Suprapubic skin (tissue), 4 donors: ENCODE results near the gene ANKRD6. TPM values are rescaled to one million over a fixed set of nuclear protein-coding genes. Genes with fewer than 3 reads are reported as not detected.

Source experiments
- DNase-seq, 2 donors: peaks; one replicate each; pipeline ENCODE4 v3.0.0-alpha.2; 2019; ENCODE audit warnings: low spot score in 2 of 2
- H3K27ac ChIP-seq: fragments of 200-600 bp; sonication (generic); one replicate; pipeline ENCODE4 v1.5.1; 2019
- H3K27me3 ChIP-seq: fragments of 200-600 bp; sonication (generic); one replicate; pipeline ENCODE4 v1.5.1; 2019
- H3K36me3 ChIP-seq: fragments of 200-600 bp; sonication (generic); one replicate; pipeline ENCODE4 v1.5.1; 2019
- H3K4me1 ChIP-seq: fragments of 200-600 bp; sonication (generic); one replicate; pipeline ENCODE4 v1.5.1; 2019
- H3K4me3 ChIP-seq: fragments of 200-600 bp; sonication (generic); one replicate; pipeline ENCODE4 v1.5.1; 2019; ENCODE audit warnings: mild to moderate bottlenecking
- H3K9me3 ChIP-seq: fragments of 200-600 bp; sonication (generic); one replicate; pipeline ENCODE4 v1.5.1; 2019
- EP300 ChIP-seq: sonication (generic); formaldehyde crosslinking; IDR thresholded peaks from one replicate; pipeline ENCODE4 v1.6.1; 2017; ENCODE audit warnings: antibody characterized with exemption
- POLR2A ChIP-seq, 2 donors: fragments of 450-650 bp; IDR thresholded peaks; one replicate each; pipeline ENCODE4 v1.6.1; 2017; ENCODE audit warnings: antibody characterized with exemption in 2 of 2, mild to moderate bottlenecking in 2 of 2, moderate library complexity in 2 of 2
- POLR2AphosphoS5 ChIP-seq, 3 donors: sonication (generic); formaldehyde crosslinking; IDR thresholded peaks; one replicate each; pipeline ENCODE4 v1.6.1; 2017; ENCODE audit warnings: antibody characterized with exemption in 3 of 3
- WGBS: methylation state at CpG from one replicate; pipeline ENCODE4 v1.1.5; 2018; 5-methylcytosine and 5-hydroxymethylcytosine counted together
- total RNA-seq, 4 donors: library from RNA; depleted of rRNA; stranded (reverse); fragments of >200 nt; gene quantifications; one replicate each; pipeline ENCODE4 v1.1.0, GENCODE V29; 2016
- TF ChIP-seq, protein P1 (sequence below), 2 donors: fragments of 200-600 bp in 1 of 2; fragments of 450-650 bp in 1 of 2; sonication (generic) in 1 of 2; IDR thresholded peaks; one replicate each; pipeline ENCODE4 v1.5.1; 2016 to 2019; ENCODE audit warnings: antibody characterized with exemption in 2 of 2, mild to moderate bottlenecking in 1 of 2, moderate library complexity in 1 of 2

ANKRD6 gene
- total RNA-seq, 4 donors from 2014 or later, result 3.4 to 6.9 (median 5.4) TPM

DNA sequence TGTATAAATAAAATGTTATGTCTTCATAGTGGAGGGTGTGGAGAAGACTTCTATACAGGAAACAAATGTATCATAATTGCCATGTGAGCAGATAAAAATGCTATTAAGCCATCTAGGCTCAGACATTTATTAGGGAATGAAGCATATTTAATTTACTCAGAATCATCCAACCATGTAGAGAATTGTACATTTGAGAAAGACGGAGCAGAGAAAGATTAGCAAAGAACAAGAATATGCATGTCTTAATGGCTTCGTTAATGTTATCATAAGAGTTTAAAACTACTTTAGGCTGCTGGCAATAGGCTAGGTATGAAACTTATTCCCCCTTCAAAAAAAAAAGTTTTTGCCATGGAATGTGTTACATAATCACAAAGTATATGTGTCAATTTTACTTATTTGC, 6.1 kb downstream of the ANKRD6 start:
- TF ChIP-seq POLR2AphosphoS5 (IDR thresholded peaks at IDR 0.05), result no peak
- no peak overlapping the region for H3K4me3 ChIP-seq
- WGBS, result 73% methylated on average over 2 of the region's 2 CpGs
- DNase-seq, result no peak
- H3K9me3 ChIP-seq, result no peaks in the 10 kb centered on the region
- no peaks in the 10 kb centered on the region for H3K27me3 ChIP-seq
- H3K36me3 ChIP-seq, result no peaks in the 10 kb centered on the region
- H3K27ac ChIP-seq, result no peak overlapping the region
- no peaks in the 10 kb centered on the region for H3K4me1 ChIP-seq

DNA sequence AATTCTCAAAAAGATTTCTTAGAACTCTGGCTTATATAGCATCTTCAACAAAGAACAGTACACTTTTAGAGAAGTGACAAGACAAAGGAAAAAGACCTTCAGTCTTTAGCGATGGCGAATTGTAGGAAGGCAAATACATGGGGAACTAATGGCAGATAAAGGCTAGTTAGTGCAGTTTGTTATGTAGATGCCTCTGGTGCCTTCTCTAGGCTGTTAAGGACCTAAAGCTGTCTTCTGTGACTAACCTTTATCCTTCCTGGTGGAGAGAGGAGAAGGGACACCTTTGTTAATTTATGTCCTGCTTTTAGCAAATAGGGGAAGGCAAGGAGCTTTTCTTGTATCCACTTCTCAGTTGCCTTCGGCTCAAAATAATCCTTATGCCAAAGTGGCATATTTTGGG, 7.2 kb downstream of the ANKRD6 start:
- TF ChIP-seq POLR2A (IDR thresholded peaks at IDR 0.05), result no peak
- no peak for TF ChIP-seq EP300
- TF ChIP-seq, protein P1, sequence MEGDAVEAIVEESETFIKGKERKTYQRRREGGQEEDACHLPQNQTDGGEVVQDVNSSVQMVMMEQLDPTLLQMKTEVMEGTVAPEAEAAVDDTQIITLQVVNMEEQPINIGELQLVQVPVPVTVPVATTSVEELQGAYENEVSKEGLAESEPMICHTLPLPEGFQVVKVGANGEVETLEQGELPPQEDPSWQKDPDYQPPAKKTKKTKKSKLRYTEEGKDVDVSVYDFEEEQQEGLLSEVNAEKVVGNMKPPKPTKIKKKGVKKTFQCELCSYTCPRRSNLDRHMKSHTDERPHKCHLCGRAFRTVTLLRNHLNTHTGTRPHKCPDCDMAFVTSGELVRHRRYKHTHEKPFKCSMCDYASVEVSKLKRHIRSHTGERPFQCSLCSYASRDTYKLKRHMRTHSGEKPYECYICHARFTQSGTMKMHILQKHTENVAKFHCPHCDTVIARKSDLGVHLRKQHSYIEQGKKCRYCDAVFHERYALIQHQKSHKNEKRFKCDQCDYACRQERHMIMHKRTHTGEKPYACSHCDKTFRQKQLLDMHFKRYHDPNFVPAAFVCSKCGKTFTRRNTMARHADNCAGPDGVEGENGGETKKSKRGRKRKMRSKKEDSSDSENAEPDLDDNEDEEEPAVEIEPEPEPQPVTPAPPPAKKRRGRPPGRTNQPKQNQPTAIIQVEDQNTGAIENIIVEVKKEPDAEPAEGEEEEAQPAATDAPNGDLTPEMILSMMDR (IDR thresholded peaks at IDR 0.05), result no peak
- TF ChIP-seq POLR2AphosphoS5 (IDR thresholded peaks at IDR 0.05), result no peak
- Histone ChIP-seq H3K4me3 (no peak overlapping the region), H3K27ac (no peak overlapping the region), H3K9me3 (no peaks in the 10 kb centered on the region), H3K36me3 (no peaks in the 10 kb centered on the region), H3K27me3 (no peaks in the 10 kb centered on the region), H3K4me1 (no peaks in the 10 kb centered on the region)
- no peak for DNase-seq
- 96% methylated on average over 3 of the region's 3 CpGs for WGBS

DNA sequence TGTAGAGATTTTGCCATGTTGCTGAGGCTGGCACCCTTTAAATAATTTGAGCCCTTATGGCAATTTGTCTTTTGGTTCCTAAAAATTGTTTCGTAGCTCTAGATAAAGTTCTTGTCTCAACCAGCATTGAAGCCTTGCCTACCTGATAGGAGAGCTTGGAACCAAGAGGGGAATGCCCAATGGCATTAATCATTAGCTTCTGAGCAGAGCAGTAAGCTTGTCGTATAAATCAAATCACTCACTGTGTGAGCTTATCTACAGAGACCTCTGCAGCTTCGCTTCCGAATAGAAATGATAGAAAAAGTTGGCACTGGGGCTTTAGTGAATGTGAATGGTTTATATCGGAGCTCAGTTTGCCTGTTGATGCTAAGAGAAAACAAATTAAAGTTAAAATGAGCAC, 10.7 kb downstream of the ANKRD6 start:
- Histone ChIP-seq H3K27ac (no peak overlapping the region), H3K36me3 (no peaks in the 10 kb centered on the region), H3K4me3 (no peak overlapping the region), H3K27me3 (no peaks in the 10 kb centered on the region), H3K4me1 (no peaks in the 10 kb centered on the region), H3K9me3 (no peaks in the 10 kb centered on the region)
- no peak for DNase-seq
- TF ChIP-seq, protein P1 (IDR thresholded peaks at IDR 0.05), result no peak
- no peak for TF ChIP-seq POLR2A (IDR thresholded peaks at IDR 0.05)
- TF ChIP-seq POLR2AphosphoS5 (IDR thresholded peaks at IDR 0.05), result no peak
- TF ChIP-seq EP300, result no peak
- 56% methylated on average over 5 of the region's 5 CpGs for WGBS

DNA sequence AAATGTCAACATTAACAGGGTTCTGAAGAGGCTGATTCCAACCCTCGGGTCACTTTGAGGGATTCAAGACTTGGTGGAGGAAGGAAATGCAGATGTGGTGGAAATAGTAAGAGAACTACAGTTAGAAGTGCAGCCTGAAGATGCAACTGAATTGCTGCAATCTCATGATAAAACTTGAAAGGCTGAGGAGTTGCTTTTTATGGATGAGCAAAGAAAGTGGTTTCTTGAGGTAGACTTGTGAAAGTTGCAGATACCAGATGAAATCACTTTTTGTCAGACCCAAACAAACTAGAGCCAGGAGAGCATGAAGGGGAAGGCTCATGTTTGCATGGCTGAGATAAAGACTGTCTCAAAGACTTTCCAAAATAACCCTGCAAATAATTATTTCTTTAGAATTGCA, 16.2 kb downstream of the ANKRD6 start:
- DNase-seq, result no peak
- Histone ChIP-seq H3K9me3 (no peaks in the 10 kb centered on the region), H3K27me3 (no peaks in the 10 kb centered on the region), H3K4me1 (no peaks in the 10 kb centered on the region), H3K36me3 (no peaks in the 10 kb centered on the region), H3K4me3 (no peak overlapping the region), H3K27ac (no peak overlapping the region)
- TF ChIP-seq, protein P1 (IDR thresholded peaks at IDR 0.05), result no peak
- no peak for TF ChIP-seq POLR2AphosphoS5 (IDR thresholded peaks at IDR 0.05)
- TF ChIP-seq POLR2A (IDR thresholded peaks at IDR 0.05), result no peak
- no peak for TF ChIP-seq EP300
- WGBS, result 36% methylated on average over 1 of the region's 1 CpG

DNA sequence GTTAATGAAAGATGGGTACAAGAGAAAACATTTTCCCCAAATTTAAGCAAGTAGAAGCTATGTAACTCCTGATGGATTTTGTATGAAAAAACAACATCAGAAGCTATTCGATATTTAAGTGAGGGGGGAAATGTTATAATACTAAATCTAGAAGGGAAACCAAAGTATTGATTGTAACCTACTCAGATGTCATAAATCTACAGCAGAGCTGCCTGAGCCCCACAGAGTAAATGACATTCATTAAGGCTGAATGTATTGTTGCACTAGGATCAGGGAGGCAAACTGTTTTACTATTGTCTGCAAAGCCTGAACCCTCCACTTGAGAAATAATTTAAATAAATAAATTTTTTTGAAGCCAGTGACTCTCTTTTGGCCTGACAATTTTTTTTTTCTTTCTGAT, 19.3 kb downstream of the ANKRD6 start:
- TF ChIP-seq, protein P1 (IDR thresholded peaks at IDR 0.05), result no peak
- TF ChIP-seq POLR2A (IDR thresholded peaks at IDR 0.05), result no peak
- no peak for TF ChIP-seq POLR2AphosphoS5 (IDR thresholded peaks at IDR 0.05)
- no peak for TF ChIP-seq EP300
- no peak for DNase-seq
- WGBS, result 97% methylated on average over 1 of the region's 1 CpG
- no peak overlapping the region for H3K4me3 ChIP-seq
- H3K4me1 ChIP-seq, result no peaks in the 10 kb centered on the region
- no peak overlapping the region for H3K27ac ChIP-seq
- H3K27me3 ChIP-seq, result no peaks in the 10 kb centered on the region
- peaks cover 3% of the 10 kb centered on the region for H3K9me3 ChIP-seq
- no peaks in the 10 kb centered on the region for H3K36me3 ChIP-seq

DNA sequence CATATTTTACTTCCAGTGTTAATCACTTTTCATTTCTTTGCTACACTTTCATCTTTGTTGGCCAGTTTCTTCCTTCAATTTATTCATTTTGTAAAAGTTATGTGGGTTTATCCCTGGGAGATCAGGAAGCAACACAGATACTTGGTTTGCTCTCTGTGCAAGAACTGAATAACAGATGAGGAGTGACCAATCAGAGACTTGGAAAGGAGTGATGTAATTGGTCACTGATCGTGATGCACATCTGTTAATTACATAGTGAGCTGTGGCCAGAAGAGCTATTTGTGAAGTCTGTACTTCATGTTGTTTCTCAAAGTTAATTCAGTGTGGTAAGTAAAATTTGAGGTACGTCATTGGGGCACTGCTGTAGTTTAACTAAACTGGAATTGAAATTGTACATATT, 21.3 kb downstream of the ANKRD6 start:
- Histone ChIP-seq H3K4me3 (no peak overlapping the region), H3K36me3 (no peaks in the 10 kb centered on the region), H3K27ac (no peak overlapping the region), H3K9me3 (peaks cover 3% of the 10 kb centered on the region), H3K27me3 (no peaks in the 10 kb centered on the region), H3K4me1 (no peaks in the 10 kb centered on the region)
- DNase-seq, result no peak
- 75% methylated on average over 2 of the region's 2 CpGs for WGBS
- TF ChIP-seq POLR2AphosphoS5 (IDR thresholded peaks at IDR 0.05), result no peak
- TF ChIP-seq, protein P1 (IDR thresholded peaks at IDR 0.05), result no peak
- TF ChIP-seq POLR2A (IDR thresholded peaks at IDR 0.05), result no peak
- no peak for TF ChIP-seq EP300
